H1 (cell line): Measurements from ENCODE around the gene HOXB8. TPM values are rescaled to one million over a fixed set of nuclear protein-coding genes. Genes with fewer than 3 reads are reported as not detected.

ENCODE experiments used
- BCL11A ChIP-seq, 2 experiments: IDR thresholded peaks; one replicate each; pipeline ENCODE4 v1.6.1; 2011; ENCODE audit warnings: low read depth in 2 of 2, low read length in 2 of 2, mild to moderate bottlenecking in 2 of 2
- BRCA1 ChIP-seq: IDR thresholded peaks from 2 replicates; pipeline ENCODE4 v1.6.1; 2012; ENCODE audit warnings: low read depth, low read length, improper control_type of control experiment
- CBX5 ChIP-seq: fragments of 300-800, 300-1000 bp; sonication (generic); IDR thresholded peaks from 2 replicates; pipeline ENCODE4 v1.7.1; 2016; ENCODE audit warnings: antibody characterized with exemption, low read length, low read depth
- CBX8 ChIP-seq: fragments of 300-800, 300-1000 bp; sonication (generic); IDR thresholded peaks from 2 replicates; pipeline ENCODE4 v1.7.1; 2016; ENCODE audit warnings: low read depth, low read length, borderline replicate concordance
- CHD2 ChIP-seq: IDR thresholded peaks from 2 replicates; pipeline ENCODE4 v1.6.1; 2012; ENCODE audit warnings: low read length, improper control_type of control experiment
- CREB1 ChIP-seq: IDR thresholded peaks from 2 replicates; pipeline ENCODE4 v1.6.1; 2012; ENCODE audit warnings: inconsistent platforms
- CTBP2 ChIP-seq: IDR thresholded peaks from 2 replicates; pipeline ENCODE4 v1.7.0; 2011; ENCODE audit warnings: borderline replicate concordance, mild to moderate bottlenecking, moderate library complexity, mixed read lengths, low read length; ENCODE audit not compliant: insufficient read depth, insufficient read length
- EGR1 ChIP-seq: IDR thresholded peaks from 2 replicates; pipeline ENCODE4 v1.6.1; 2011; ENCODE audit warnings: low read depth, low read length, borderline replicate concordance
- EZH2 ChIP-seq: fragments of 200-600 bp; sonication (generic); IDR thresholded peaks from 2 replicates; pipeline ENCODE4 v1.7.1; 2012; ENCODE audit warnings: low read depth, mild to moderate bottlenecking, moderate library complexity, low read length, inconsistent platforms; ENCODE audit not compliant: severe bottlenecking
- HDAC2 ChIP-seq, 2 experiments: fragments of 300-600 bp in 1 of 2; sonication (generic) in 1 of 2; IDR thresholded peaks; 2 replicates each; pipeline ENCODE4 v1.6.1; 2011 to 2012; ENCODE audit warnings: low read depth in 2 of 2, low read length in 2 of 2, mild to moderate bottlenecking in 2 of 2, moderate library complexity in 2 of 2, borderline replicate concordance in 1 of 2, inconsistent platforms in 1 of 2
- HDAC6 ChIP-seq: IDR thresholded peaks from one replicate; pipeline ENCODE4 v1.7.1; 2012; ENCODE audit warnings: low read depth, mild to moderate bottlenecking, inconsistent platforms, low read length, moderate library complexity
- KDM1A ChIP-seq: fragments of 200-600, 300-600 bp; sonication (generic); IDR thresholded peaks from 2 replicates; pipeline ENCODE4 v1.7.1; 2016; ENCODE audit warnings: mild to moderate bottlenecking, low read length, borderline replicate concordance
- KDM4A ChIP-seq: IDR thresholded peaks from one replicate; pipeline ENCODE4 v1.7.1; 2012; ENCODE audit warnings: low read depth, mild to moderate bottlenecking, moderate library complexity, low read length, inconsistent platforms; ENCODE audit not compliant: severe bottlenecking
- PHF8 ChIP-seq: fragments of 200-600 bp; sonication (generic); conservative IDR thresholded peaks from 2 replicates; pipeline ENCODE4 v1.7.1; 2012; ENCODE audit warnings: low read depth, mild to moderate bottlenecking, inconsistent platforms, low read length, moderate library complexity
- RAD21 ChIP-seq, 2 experiments: IDR thresholded peaks in 1 of 2; conservative IDR thresholded peaks in 1 of 2; 2 replicates each; pipeline ENCODE4 v1.6.1; 2011; ENCODE audit warnings: low read depth in 2 of 2, low read length in 2 of 2, improper control_type of control experiment in 1 of 2, inconsistent platforms in 1 of 2, mild to moderate bottlenecking in 1 of 2, moderate library complexity in 1 of 2
- RFX5 ChIP-seq: IDR thresholded peaks from 2 replicates; pipeline ENCODE4 v1.6.1; 2011; ENCODE audit warnings: low read depth, low read length, improper control_type of control experiment, borderline replicate concordance
- RXRA ChIP-seq: IDR thresholded peaks from 2 replicates; pipeline ENCODE4 v1.6.1; 2011; ENCODE audit warnings: low read depth, mild to moderate bottlenecking, low read length, moderate library complexity; ENCODE audit not compliant: insufficient read depth
- SIX5 ChIP-seq: IDR thresholded peaks from 2 replicates; pipeline ENCODE4 v1.6.1; 2011; ENCODE audit warnings: mild to moderate bottlenecking, low read depth, low read length
- TAF1 ChIP-seq: IDR thresholded peaks from 2 replicates; pipeline ENCODE4 v1.6.1; 2011; ENCODE audit warnings: mild to moderate bottlenecking, low read depth, low read length
- TBP ChIP-seq: IDR thresholded peaks from 2 replicates; pipeline ENCODE4 v1.6.1; 2011; ENCODE audit warnings: low read depth, low read length, improper control_type of control experiment
- polyA plus RNA-seq, 7 experiments: library from polyadenylated mRNA; depleted of rRNA in 3 of 7; stranded (reverse) in 5 of 7; unstranded in 2 of 7; fragments of >200 nt in 5 of 7; fragments of 200-250 nt in 2 of 7; gene quantifications; 1 replicate in 5 of 7; 2 replicates in 1 of 7; 4 replicates in 1 of 7; pipeline versions ENCODE4 v1.2.1 to v1.2.3, GENCODE V29; 2011 to 2013; ENCODE audit warnings: missing spikeins in 2 of 7, mixed read lengths in 2 of 7
- total RNA-seq: library from RNA; stranded (reverse); fragmentation: NEBNext Ultra II Directional; extraction: Animal tissue kit (Norgen Biotek cat#: 25700); gene quantifications from 2 replicates; pipeline ENCODE4 v1.2.1, GENCODE V29; 2021
- TF ChIP-seq, protein P1 (sequence below): IDR thresholded peaks from 2 replicates; pipeline ENCODE4 v1.6.1; 2012; ENCODE audit warnings: inconsistent platforms
- TF ChIP-seq, protein P2 (sequence below): IDR thresholded peaks from 2 replicates; pipeline ENCODE4 v1.6.1; 2011; ENCODE audit warnings: low read depth, mild to moderate bottlenecking, low read length; ENCODE audit not compliant: insufficient read depth

Gene HOXB8
- total and polyA plus RNA-seq, 2 of the 8 experiments (the other 6 are each of a cell fraction or from before 2014, with no cell fraction given), result not detected

DNA sequence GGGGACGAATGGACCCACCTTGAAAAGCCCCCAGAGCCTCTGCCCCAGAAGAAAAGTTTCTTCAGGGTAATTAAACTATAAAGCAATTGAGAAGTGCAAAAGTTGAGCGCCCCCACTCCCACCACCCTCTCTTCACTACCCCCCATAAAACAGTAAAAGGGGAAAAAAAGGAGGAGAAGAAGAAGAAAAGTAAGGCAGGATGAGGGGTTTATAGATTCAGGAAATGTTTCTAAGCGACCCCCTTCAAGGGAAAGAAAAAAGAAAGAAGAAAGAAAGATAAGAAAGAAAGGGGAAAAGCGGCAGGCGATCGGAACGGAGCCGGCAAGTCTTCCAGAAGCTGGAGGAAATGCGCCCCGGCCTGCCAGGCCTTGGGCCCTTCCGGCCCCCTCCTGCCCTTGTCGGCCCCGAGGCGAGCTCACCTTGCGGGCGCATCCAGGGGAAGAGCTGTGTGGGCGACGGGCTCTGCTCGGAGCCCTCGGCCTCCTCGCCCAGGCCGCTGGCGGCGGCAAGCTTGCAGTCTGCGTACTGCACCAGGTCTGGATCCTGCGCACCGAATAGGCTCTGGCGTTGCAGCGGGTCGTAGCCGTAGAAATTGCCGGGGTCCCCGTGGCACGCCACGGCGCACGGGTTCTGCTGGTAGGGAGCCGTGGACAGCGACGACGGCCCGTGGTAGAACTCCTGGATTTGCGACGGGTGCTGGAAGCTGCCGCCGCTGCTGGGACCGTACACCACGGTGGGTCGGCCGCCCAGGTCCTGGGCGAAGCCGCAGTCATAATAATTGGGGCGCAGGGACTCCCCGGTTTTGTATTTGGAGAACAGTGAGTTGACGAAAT is 1.0 kb downstream of the HOXB8 start (continued):
- TF ChIP-seq RAD21 (IDR thresholded peaks at IDR 0.05 in 1 of 2, conservative IDR thresholded peaks at IDR 0.05 in 1 of 2; ENCODE audit: low read depth in 2 of 2, low read length in 2 of 2) (no peak), HDAC6 (no peak), EGR1 (peak; percentile 30; the same call in 1 of the 2 replicates), RXRA (no peak), HDAC2 (IDR thresholded peaks at IDR 0.05; ENCODE audit: borderline replicate concordance in 1 of 2, low read depth in 2 of 2, low read length in 2 of 2) (no peak), TAF1 (no peak), PHF8 (no peak), EZH2 (peak; percentile 99), CHD2 (no peak), CBX5 (no peak), CBX8 (peak; percentile 98; the same call in 1 of the 2 replicates), TBP (no peak; the same call in 1 of the 2 replicates), KDM1A (no peak), CTBP2 (no peak), CREB1 (no peak), RFX5 (no peak), BRCA1 (no peak), KDM4A (no peak), SIX5 (no peak), BCL11A (IDR thresholded peaks at IDR 0.05; ENCODE audit: low read depth in 2 of 2, low read length in 2 of 2) (no peak)
- TF ChIP-seq, protein P1, sequence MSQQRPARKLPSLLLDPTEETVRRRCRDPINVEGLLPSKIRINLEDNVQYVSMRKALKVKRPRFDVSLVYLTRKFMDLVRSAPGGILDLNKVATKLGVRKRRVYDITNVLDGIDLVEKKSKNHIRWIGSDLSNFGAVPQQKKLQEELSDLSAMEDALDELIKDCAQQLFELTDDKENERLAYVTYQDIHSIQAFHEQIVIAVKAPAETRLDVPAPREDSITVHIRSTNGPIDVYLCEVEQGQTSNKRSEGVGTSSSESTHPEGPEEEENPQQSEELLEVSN, result no peak
- TF ChIP-seq, protein P2, sequence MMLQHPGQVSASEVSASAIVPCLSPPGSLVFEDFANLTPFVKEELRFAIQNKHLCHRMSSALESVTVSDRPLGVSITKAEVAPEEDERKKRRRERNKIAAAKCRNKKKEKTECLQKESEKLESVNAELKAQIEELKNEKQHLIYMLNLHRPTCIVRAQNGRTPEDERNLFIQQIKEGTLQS, result no peak
